Ovary (tissue), 9 donors: ENCODE data around the gene ST3GAL5. TPM values are rescaled to one million over a fixed set of nuclear protein-coding genes. Genes with fewer than 3 reads are reported as not detected.

ENCODE experiments used
- DNase-seq, 5 donors: peaks; one replicate each; pipeline ENCODE4 v3.0.0-alpha.2; 2019 to 2020
- H3K27ac ChIP-seq, 2 donors: fragments of 200-600 bp; one replicate each; pipeline versions ENCODE4 v1.5.1 to v1.8.0; 2019 to 2022
- H3K27me3 ChIP-seq: fragments of 200-600 bp; one replicate; pipeline ENCODE4 v1.8.0; 2022
- H3K36me3 ChIP-seq: fragments of 200-600 bp; sonication (generic); one replicate; pipeline ENCODE4 v1.5.1; 2019
- H3K4me1 ChIP-seq: one replicate; pipeline ENCODE4 v1.8.1; 2013; ENCODE audit warnings: mild to moderate bottlenecking, moderate library complexity; ENCODE audit not compliant: insufficient read depth
- H3K4me3 ChIP-seq: fragments of 200-600 bp; sonication (generic); one replicate; pipeline ENCODE4 v1.5.1; 2017
- H3K9me3 ChIP-seq, 2 donors: fragments of 200-600 bp in 1 of 2; sonication (generic) in 1 of 2; one replicate each; pipeline versions ENCODE4 v1.5.1 to v1.8.1; 2013 to 2019; ENCODE audit warnings: mild to moderate bottlenecking in 1 of 2, moderate library complexity in 1 of 2
- CTCF ChIP-seq, 3 donors: fragments of 450-650 bp in 2 of 3; fragments of 200-600 bp in 1 of 3; IDR thresholded peaks; one replicate each; pipeline versions ENCODE4 v1.5.1 to v1.8.0; 2016 to 2022; ENCODE audit warnings: antibody characterized with exemption in 3 of 3, mild to moderate bottlenecking in 1 of 3
- EP300 ChIP-seq: sonication (generic); formaldehyde crosslinking; IDR thresholded peaks from one replicate; pipeline ENCODE4 v1.6.1; 2017; ENCODE audit warnings: antibody characterized with exemption
- POLR2A ChIP-seq: fragments of 450-650 bp; IDR thresholded peaks from one replicate; pipeline ENCODE4 v1.6.1; 2017; ENCODE audit warnings: antibody characterized with exemption, mild to moderate bottlenecking, moderate library complexity
- WGBS, 3 donors: extraction: QIAGEN DNeasy Blood & Tissue Kit in 1 of 3; methylation state at CpG; one replicate each; pipeline versions ENCODE4 v1.1.5 to v1.1.7; 2013 to 2017; 5-methylcytosine and 5-hydroxymethylcytosine counted together
- intact Hi-C, 4 donors: fragments of 100-400 bp; cut with DNase I; formaldehyde crosslinking; loops; one replicate each; pipeline versions ENCODE4 v1.11.0 to v1.15.1; 2022 to 2023
- polyA plus RNA-seq, 2 donors: library from polyadenylated mRNA; stranded (reverse); fragments of 200-250 nt in 1 of 2; fragments of 350-450 nt in 1 of 2; fragmentation: Illumina TruSeq in 1 of 2; extraction: RNeasy Lipid Tissue Mini Kit (QIAGEN cat#74804) in 1 of 2; gene quantifications; one replicate each; pipeline ENCODE4 v1.2.3, GENCODE V29; 2013 to 2014
- total RNA-seq, 7 donors: library from RNA; depleted of rRNA in 2 of 7; stranded (reverse); fragments of >200 nt in 2 of 7; fragmentation: NEBNext Ultra II Directional in 3 of 7; extraction: Animal tissue kit (Norgen Biotek cat#: 25700) in 3 of 7; gene quantifications; one replicate each; pipeline versions ENCODE4 v1.1.0 to v1.2.4, GENCODE V29; 2016 to 2023
- donor health status: DM: no; HTN: no; CAD: no; lungs with moderate emphysema.
- donor health status: DM: no; HTN: no; CAD: no.
- donor health status: Bipolar disorder and iron deficiency.
- donor health status: DM: yes; HTN: yes; CAD: no.
- donor health status: DM: no; HTN: no; CAD: no.
- donor health status: DM: yes; HTN: yes; CAD: no.

Gene ST3GAL5
- total and polyA plus RNA-seq, 9 donors: 11.6 to 52.7 (median 22.2) TPM

GRCh38 chr2:85861650-85862049 lies 27.1 kb downstream of the ST3GAL5 start:
- TF ChIP-seq POLR2A (no peak), CTCF (IDR thresholded peaks at IDR 0.05) (no peak), EP300 (no peak)
- peaks cover 4% of the 10 kb centered on the region for H3K4me1 ChIP-seq
- 82 to 85% (median 83%) methylated on average over 5 of the region's 5 CpGs for WGBS, 3 donors
- no peaks in the 10 kb centered on the region for H3K9me3 ChIP-seq
- H3K4me3 ChIP-seq: no peak overlapping the region
- H3K36me3 ChIP-seq: no peaks in the 10 kb centered on the region
- DNase-seq: no peak
- intact Hi-C loops: no loop called here
- H3K27ac ChIP-seq: no peak overlapping the region
- no peaks in the 10 kb centered on the region for H3K27me3 ChIP-seq

GRCh38 chr2:85861180-85861579 lies 27.6 kb downstream of the ST3GAL5 start:
- intact Hi-C loops: no loop called here

GRCh38 chr2:85858841-85859240 lies 29.9 kb downstream of the ST3GAL5 start:
- TF ChIP-seq CTCF (IDR thresholded peaks at IDR 0.05) (no peak), POLR2A (no peak), EP300 (no peak)
- Histone ChIP-seq H3K36me3 (no peaks in the 10 kb centered on the region), H3K27ac (no peak overlapping the region), H3K4me3 (no peak overlapping the region), H3K27me3 (no peaks in the 10 kb centered on the region), H3K4me1 (peaks cover 3% of the 10 kb centered on the region), H3K9me3 (no peaks in the 10 kb centered on the region)
- no peak for DNase-seq
- 69 to 86% (median 75%) methylated on average over 3 of the region's 3 CpGs for WGBS, 3 donors
- intact Hi-C loops: no loop called here

More at GRCh38 chr2:85861180-85861579, 27.6 kb downstream of the ST3GAL5 start:
- H3K4me1 ChIP-seq: peaks cover 2% of the 10 kb centered on the region
- WGBS, 3 donors: 58 to 71% (median 64%) methylated on average over 1 of the region's 1 CpG
- no peak overlapping the region for H3K4me3 ChIP-seq
- H3K36me3 ChIP-seq: no peaks in the 10 kb centered on the region
- H3K27me3 ChIP-seq: no peaks in the 10 kb centered on the region
- TF ChIP-seq CTCF (IDR thresholded peaks at IDR 0.05): no peak
- no peak for TF ChIP-seq EP300
- TF ChIP-seq POLR2A: no peak
- H3K9me3 ChIP-seq: no peaks in the 10 kb centered on the region
- DNase-seq: no peak
- H3K27ac ChIP-seq: no peak overlapping the region

GRCh38 chr2:85854897-85855296 lies 33.9 kb downstream of the ST3GAL5 start:
- TF ChIP-seq EP300: no peak
- no peak for TF ChIP-seq POLR2A
- no peak for TF ChIP-seq CTCF (IDR thresholded peaks at IDR 0.05)
- intact Hi-C loops: no loop called here
- Histone ChIP-seq H3K4me1 (peaks cover 3% of the 10 kb centered on the region), H3K36me3 (no peaks in the 10 kb centered on the region), H3K4me3 (no peak overlapping the region), H3K27me3 (no peaks in the 10 kb centered on the region), H3K27ac (no peak overlapping the region), H3K9me3 (no peaks in the 10 kb centered on the region)
- 94 to 96% (median 96%) methylated on average over 4 of the region's 4 CpGs for WGBS, 3 donors
- no peak for DNase-seq

- 90% methylated on average over 3 of the region's 3 CpGs for WGBS, 3 donors
- no peaks in the 10 kb centered on the region for H3K27me3 ChIP-seq
- no peaks in the 10 kb centered on the region for H3K36me3 ChIP-seq
- H3K4me1 ChIP-seq: peaks cover 3% of the 10 kb centered on the region
- no peak overlapping the region for H3K27ac ChIP-seq
- TF ChIP-seq EP300: no peak
- TF ChIP-seq POLR2A: no peak
- no peak for TF ChIP-seq CTCF (IDR thresholded peaks at IDR 0.05)
- H3K9me3 ChIP-seq: no peaks in the 10 kb centered on the region
- DNase-seq: no peak
- intact Hi-C loops: no loop called here
- no peak overlapping the region for H3K4me3 ChIP-seq
Measured at GRCh38 chr2:85854166-85854509, 34.7 kb downstream of the ST3GAL5 start.
